Spleen (tissue), 7 donors: ENCODE results near the gene NRXN3.

Source experiments
- POLR2AphosphoS5 ChIP-seq, 3 donors: sonication (generic); formaldehyde crosslinking; IDR thresholded peaks; one replicate each; pipeline ENCODE4 v1.5.1; 2017; ENCODE audit warnings: antibody characterized with exemption in 3 of 3
- TF ChIP-seq, protein P1 (sequence below), 11 experiments: fragments of 200-600 bp in 7 of 11; fragments of 450-650 bp in 4 of 11; sonication (generic) in 4 of 11; IDR thresholded peaks in 8 of 11; conservative IDR thresholded peaks in 3 of 11; 1 replicate in 7 of 11; 2 replicates in 4 of 11; pipeline versions ENCODE4 v1.4.0 to v1.8.0; 2016 to 2021; ENCODE audit warnings: antibody characterized with exemption in 11 of 11, inconsistent platforms in 4 of 11, mild to moderate bottlenecking in 1 of 11
- donor health status: DM: no; HTN: no; CAD: no; lungs with moderate emphysema.
- donor health status: DM: no; HTN: no; CAD: no.
- donor health status: DM: no; HTN: no; CAD: no.

DNA sequence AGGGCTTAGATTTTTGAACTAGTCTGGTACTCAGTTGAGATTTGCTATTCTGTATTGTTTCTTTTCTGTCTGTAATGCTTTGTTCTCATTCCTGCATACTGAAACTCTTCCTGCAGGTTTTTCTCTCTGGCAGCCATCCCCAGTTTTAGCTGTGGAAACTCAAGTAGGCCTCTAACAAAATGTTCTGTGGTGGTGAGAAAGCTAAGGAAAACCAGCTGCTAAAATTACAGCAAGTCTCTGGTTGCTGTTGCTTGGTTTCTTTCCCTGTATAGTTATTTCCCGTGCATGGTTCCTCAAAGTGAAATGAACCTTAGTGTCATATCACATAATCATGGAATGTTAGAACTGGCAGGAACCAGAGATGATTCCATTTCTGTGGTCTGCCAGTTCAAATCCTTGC lies 442.5 kb downstream of the NRXN3 start:
- TF ChIP-seq POLR2AphosphoS5 (IDR thresholded peaks at IDR 0.05), result no peak
- TF ChIP-seq, protein P1, sequence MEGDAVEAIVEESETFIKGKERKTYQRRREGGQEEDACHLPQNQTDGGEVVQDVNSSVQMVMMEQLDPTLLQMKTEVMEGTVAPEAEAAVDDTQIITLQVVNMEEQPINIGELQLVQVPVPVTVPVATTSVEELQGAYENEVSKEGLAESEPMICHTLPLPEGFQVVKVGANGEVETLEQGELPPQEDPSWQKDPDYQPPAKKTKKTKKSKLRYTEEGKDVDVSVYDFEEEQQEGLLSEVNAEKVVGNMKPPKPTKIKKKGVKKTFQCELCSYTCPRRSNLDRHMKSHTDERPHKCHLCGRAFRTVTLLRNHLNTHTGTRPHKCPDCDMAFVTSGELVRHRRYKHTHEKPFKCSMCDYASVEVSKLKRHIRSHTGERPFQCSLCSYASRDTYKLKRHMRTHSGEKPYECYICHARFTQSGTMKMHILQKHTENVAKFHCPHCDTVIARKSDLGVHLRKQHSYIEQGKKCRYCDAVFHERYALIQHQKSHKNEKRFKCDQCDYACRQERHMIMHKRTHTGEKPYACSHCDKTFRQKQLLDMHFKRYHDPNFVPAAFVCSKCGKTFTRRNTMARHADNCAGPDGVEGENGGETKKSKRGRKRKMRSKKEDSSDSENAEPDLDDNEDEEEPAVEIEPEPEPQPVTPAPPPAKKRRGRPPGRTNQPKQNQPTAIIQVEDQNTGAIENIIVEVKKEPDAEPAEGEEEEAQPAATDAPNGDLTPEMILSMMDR (IDR thresholded peaks at IDR 0.05 in 8 of 11, conservative IDR thresholded peaks at IDR 0.05 in 3 of 11), result no peak
